Activated B cell treated with CpG ODN at 0.5 μM for 24 hours (primary cell): ENCODE data around the gene GALNT17. TPM values are rescaled to one million over a fixed set of nuclear protein-coding genes. Genes with fewer than 3 reads are reported as not detected.
"Not testable (repeated sequence)": the region's sequence is repeated elsewhere in the genome, so short reads cannot be mapped to it uniquely, and the experiment has no call there.

ENCODE experiments used
- ATAC-seq: fragments of 200-7000 bp; cut with Tn5 transposase; one replicate; pipeline ENCODE4 v1.10.0; 2021; ENCODE audit warnings: low read depth, mild to moderate bottlenecking, moderate library complexity
- CTCF ChIA-PET: fragments of 350-600 bp; sonication (Branson Sonifier 250); formaldehyde crosslinking; loops from one replicate; lab custom pipeline; 2021; ENCODE audit warnings: antibody characterized with exemption; lab: Charles Lee
- POLR2A ChIA-PET: fragments of 350-600 bp; sonication (Branson Sonifier 250); formaldehyde crosslinking; loops from one replicate; lab custom pipeline; 2021; ENCODE audit warnings: antibody characterized with exemption; lab: Charles Lee
- DNase-seq: peaks from one replicate; pipeline ENCODE4 v3.0.0; 2022
- H3K27ac Mint-ChIP-seq: one replicate; pipeline ENCODE4 v1.8.0; 2020; ENCODE audit warnings: mixed read lengths
- H3K27me3 Mint-ChIP-seq: one replicate; pipeline ENCODE4 v1.8.0; 2021; ENCODE audit warnings: mixed read lengths
- H3K36me3 Mint-ChIP-seq: one replicate; pipeline ENCODE4 v1.8.0; 2021; ENCODE audit warnings: low read depth, mixed read lengths
- H3K4me1 Mint-ChIP-seq: one replicate; pipeline ENCODE4 v1.8.0; 2021; ENCODE audit warnings: mixed read lengths
- H3K4me3 Mint-ChIP-seq: one replicate; pipeline ENCODE4 v1.8.0; 2020; ENCODE audit warnings: mild to moderate bottlenecking, mixed read lengths
- H3K9me3 Mint-ChIP-seq: one replicate; pipeline ENCODE4 v1.8.0; 2020; ENCODE audit warnings: mixed read lengths
- CTCF ChIP-seq: fragments of 200-600 bp; IDR thresholded peaks from one replicate; pipeline ENCODE4 v1.8.0; 2022; ENCODE audit warnings: antibody characterized with exemption, mild to moderate bottlenecking
- intact Hi-C: fragments of 100-400 bp; cut with micrococcal nuclease; formaldehyde crosslinking; loops from one replicate; pipeline ENCODE4 v1.15.1; 2024
- total RNA-seq: library from RNA; stranded (reverse); gene quantifications from 2 replicates; pipeline ENCODE4 v1.2.3, GENCODE V29; 2022

The GALNT17 gene
- total RNA-seq, 1 donor from 2014 or later = not detected

GRCh38 chr7:71210220-71210619, 78.3 kb downstream of the GALNT17 start:
- intact Hi-C loops = no loop called here
- H3K4me3 Mint-ChIP-seq = no peak overlapping the region
- peaks cover 20% of the 10 kb centered on the region for H3K9me3 Mint-ChIP-seq
- no peaks in the 10 kb centered on the region for H3K36me3 Mint-ChIP-seq
- TF ChIP-seq CTCF = no peak
- POLR2A ChIA-PET = no interaction called here
- no peak for ATAC-seq
- H3K27me3 Mint-ChIP-seq = no peaks in the 10 kb centered on the region
- no peak overlapping the region for H3K27ac Mint-ChIP-seq
- CTCF ChIA-PET = no interaction called here
- no peak for DNase-seq
- no peaks in the 10 kb centered on the region for H3K4me1 Mint-ChIP-seq

- CTCF ChIA-PET, intact Hi-C loops, H3K4me3 Mint-ChIP-seq, DNase-seq, H3K27me3 Mint-ChIP-seq, H3K36me3 Mint-ChIP-seq, POLR2A ChIA-PET, H3K27ac Mint-ChIP-seq, ATAC-seq, H3K4me1 Mint-ChIP-seq: not testable (repeated sequence)
- peaks cover 23% of the 10 kb centered on the region for H3K9me3 Mint-ChIP-seq
Measured at GRCh38 chr7:71212433-71212832, 80.5 kb downstream of the GALNT17 start.

- CTCF ChIA-PET = no interaction called here
- no peak for TF ChIP-seq CTCF
- Mint-ChIP-seq H3K4me3 (no peak overlapping the region), H3K27ac (no peak overlapping the region), H3K27me3 (no peaks in the 10 kb centered on the region), H3K4me1 (no peaks in the 10 kb centered on the region), H3K9me3 (peaks cover 39% of the 10 kb centered on the region), H3K36me3 (no peaks in the 10 kb centered on the region)
- POLR2A ChIA-PET = no interaction called here
- ATAC-seq (no peak), DNase-seq (no peak)
- intact Hi-C loops = no loop called here
Measured at GRCh38 chr7:71216211-71216610, 84.3 kb downstream of the GALNT17 start.

- Mint-ChIP-seq H3K4me1 (no peaks in the 10 kb centered on the region), H3K27me3 (no peaks in the 10 kb centered on the region), H3K4me3 (no peak overlapping the region), H3K36me3 (no peaks in the 10 kb centered on the region), H3K27ac (no peak overlapping the region), H3K9me3 (peaks cover 29% of the 10 kb centered on the region)
- ChIA-PET POLR2A (no interaction called here), CTCF (no interaction called here)
- no peak for TF ChIP-seq CTCF
- intact Hi-C loops = no loop called here
- no peak for DNase-seq
- no peak for ATAC-seq
Measured at GRCh38 chr7:71220210-71220695, 88.3 kb downstream of the GALNT17 start.

GRCh38 chr7:71221049-71221448, 89.1 kb downstream of the GALNT17 start:
- Mint-ChIP-seq H3K36me3 (no peaks in the 10 kb centered on the region), H3K4me1 (no peaks in the 10 kb centered on the region), H3K4me3 (no peak overlapping the region), H3K27ac (no peak overlapping the region), H3K27me3 (no peaks in the 10 kb centered on the region), H3K9me3 (peaks cover 27% of the 10 kb centered on the region)
- POLR2A ChIA-PET = no interaction called here
- CTCF ChIA-PET = no interaction called here
- no peak for ATAC-seq
- TF ChIP-seq CTCF = no peak
- DNase-seq = no peak
- intact Hi-C loops = no loop called here

- ChIA-PET CTCF (no interaction called here), POLR2A (no interaction called here)
- Mint-ChIP-seq H3K4me3 (no peak overlapping the region), H3K36me3 (no peaks in the 10 kb centered on the region), H3K27me3 (no peaks in the 10 kb centered on the region), H3K9me3 (peaks cover 27% of the 10 kb centered on the region), H3K4me1 (no peaks in the 10 kb centered on the region), H3K27ac (no peak overlapping the region)
- ATAC-seq (no peak), DNase-seq (no peak)
- intact Hi-C loops = no loop called here
- no peak for TF ChIP-seq CTCF
Measured at GRCh38 chr7:71221549-71221948, 89.6 kb downstream of the GALNT17 start.
